Hepatocyte (in vitro differentiated cells): Measurements from ENCODE around the gene WNT6. TPM values are rescaled to one million over a fixed set of nuclear protein-coding genes. Genes with fewer than 3 reads are reported as not detected.

Source experiments
- DNase-seq: peaks from one replicate; pipeline ENCODE4 v3.0.0-alpha.2; 2016; ENCODE audit warnings: low spot score
- H2AFZ ChIP-seq: fragments of 200-600 bp; sonication (generic); 2 replicates; pipeline ENCODE4 v1.6.0; 2016; ENCODE audit warnings: antibody characterized with exemption, mild to moderate bottlenecking
- H3K27ac ChIP-seq: fragments of 200-600 bp; sonication (generic); 2 replicates; pipeline ENCODE4 v1.5.1; 2016; ENCODE audit warnings: mild to moderate bottlenecking
- H3K27me3 ChIP-seq: fragments of 200-600 bp; sonication (generic); 2 replicates; pipeline ENCODE4 v1.6.1; 2016
- H3K36me3 ChIP-seq: fragments of 200-600 bp; sonication (generic); replicated peaks from 2 replicates; pipeline ENCODE4 v1.5.1; 2016; ENCODE audit warnings: low read depth; ENCODE audit not compliant: insufficient read depth
- H3K4me1 ChIP-seq: fragments of 200-600 bp; sonication (generic); 2 replicates; pipeline ENCODE4 v1.5.1; 2016; ENCODE audit warnings: mild to moderate bottlenecking, moderate library complexity; ENCODE audit not compliant: insufficient read depth
- H3K4me2 ChIP-seq: fragments of 200-600 bp; sonication (generic); 2 replicates; pipeline ENCODE4 v1.6.0; 2016
- H3K4me3 ChIP-seq: fragments of 200-600 bp; sonication (generic); 2 replicates; pipeline ENCODE4 v1.5.1; 2016; ENCODE audit warnings: mild to moderate bottlenecking
- H3K79me2 ChIP-seq: fragments of 200-600 bp; sonication (generic); 2 replicates; pipeline ENCODE4 v1.6.0; 2017; ENCODE audit warnings: mild to moderate bottlenecking
- H3K9me2 ChIP-seq: fragments of 200-600 bp; sonication (generic); replicated peaks from 2 replicates; pipeline ENCODE4 v1.6.0; 2017; ENCODE audit warnings: mild to moderate bottlenecking; ENCODE audit not compliant: insufficient read depth
- H3K9me3 ChIP-seq: fragments of 200-600 bp; sonication (generic); 2 replicates; pipeline ENCODE4 v1.5.1; 2016; ENCODE audit warnings: low read depth, mild to moderate bottlenecking
- H4K20me1 ChIP-seq: fragments of 200-600 bp; sonication (generic); 2 replicates; pipeline ENCODE4 v1.6.0; 2016; ENCODE audit warnings: mild to moderate bottlenecking; ENCODE audit not compliant: insufficient read depth, poor library complexity, severe bottlenecking
- EZH2 ChIP-seq: fragments of 200-600 bp; sonication (generic); IDR thresholded peaks from 2 replicates; pipeline ENCODE4 v1.6.1; 2016; ENCODE audit warnings: antibody characterized with exemption, mild to moderate bottlenecking, borderline replicate concordance
- EZH2phosphoT487 ChIP-seq: fragments of 200-600 bp; sonication (generic); IDR thresholded peaks from one replicate; pipeline ENCODE4 v1.6.1; 2018; ENCODE audit warnings: antibody characterized with exemption, mild to moderate bottlenecking, low read depth, moderate library complexity; ENCODE audit not compliant: unreplicated experiment, severe bottlenecking
- WGBS: methylation state at CpG from one replicate; pipeline ENCODE4 v1.1.6; 2016; ENCODE audit warnings: low lambda C conversion rate; ENCODE audit errors: missing lambda C conversion rate; 5-methylcytosine and 5-hydroxymethylcytosine counted together
- polyA plus RNA-seq: library from polyadenylated mRNA; unstranded; fragments of >200 nt; fragmentation: Nextera tagmentation; extraction: Ambion mirVana; gene quantifications from 2 replicates; pipeline ENCODE4 v1.2.1, GENCODE V29; 2016
- total RNA-seq: library from RNA; depleted of rRNA; stranded (reverse); fragments of >200 nt; gene quantifications from 2 replicates; pipeline ENCODE4 v1.2.3, GENCODE V29; 2014
- TF ChIP-seq, protein P1 (sequence below): fragments of 200-600 bp; sonication (generic); IDR thresholded peaks from 2 replicates; pipeline ENCODE4 v1.5.1; 2016; ENCODE audit warnings: antibody characterized with exemption, mild to moderate bottlenecking; ENCODE audit not compliant: poor library complexity

Gene WNT6
- total and polyA plus RNA-seq, 2 experiments from 2014 or later, result 7.1 to 22.8 TPM

GRCh38 chr2:218899147-218899546 lies 39.5 kb downstream of the WNT6 start:
- no peak overlapping the region for H2AFZ ChIP-seq

GRCh38 chr2:218902427-218902826 lies 42.8 kb downstream of the WNT6 start:
- Histone ChIP-seq H3K9me2 (no peaks in the 10 kb centered on the region), H2AFZ (no peak overlapping the region), H3K4me1 (peaks cover 7% of the 10 kb centered on the region), H3K4me2 (no peak overlapping the region), H3K27ac (no peak overlapping the region), H3K36me3 (no peaks in the 10 kb centered on the region), H3K9me3 (no peaks in the 10 kb centered on the region), H3K4me3 (no peak overlapping the region), H4K20me1 (no peaks in the 10 kb centered on the region), H3K27me3 (peaks cover 74% of the 10 kb centered on the region), H3K79me2 (no peaks in the 10 kb centered on the region)
- WGBS, result 80% methylated on average over 4 of the region's 4 CpGs
- DNase-seq, result no peak
- TF ChIP-seq EZH2, result no peak
- TF ChIP-seq, protein P1, sequence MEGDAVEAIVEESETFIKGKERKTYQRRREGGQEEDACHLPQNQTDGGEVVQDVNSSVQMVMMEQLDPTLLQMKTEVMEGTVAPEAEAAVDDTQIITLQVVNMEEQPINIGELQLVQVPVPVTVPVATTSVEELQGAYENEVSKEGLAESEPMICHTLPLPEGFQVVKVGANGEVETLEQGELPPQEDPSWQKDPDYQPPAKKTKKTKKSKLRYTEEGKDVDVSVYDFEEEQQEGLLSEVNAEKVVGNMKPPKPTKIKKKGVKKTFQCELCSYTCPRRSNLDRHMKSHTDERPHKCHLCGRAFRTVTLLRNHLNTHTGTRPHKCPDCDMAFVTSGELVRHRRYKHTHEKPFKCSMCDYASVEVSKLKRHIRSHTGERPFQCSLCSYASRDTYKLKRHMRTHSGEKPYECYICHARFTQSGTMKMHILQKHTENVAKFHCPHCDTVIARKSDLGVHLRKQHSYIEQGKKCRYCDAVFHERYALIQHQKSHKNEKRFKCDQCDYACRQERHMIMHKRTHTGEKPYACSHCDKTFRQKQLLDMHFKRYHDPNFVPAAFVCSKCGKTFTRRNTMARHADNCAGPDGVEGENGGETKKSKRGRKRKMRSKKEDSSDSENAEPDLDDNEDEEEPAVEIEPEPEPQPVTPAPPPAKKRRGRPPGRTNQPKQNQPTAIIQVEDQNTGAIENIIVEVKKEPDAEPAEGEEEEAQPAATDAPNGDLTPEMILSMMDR, result no peak
- no peak for TF ChIP-seq EZH2phosphoT487

More at GRCh38 chr2:218899147-218899546, 39.5 kb downstream of the WNT6 start:
- H3K36me3 ChIP-seq, result no peaks in the 10 kb centered on the region
- H3K79me2 ChIP-seq, result no peaks in the 10 kb centered on the region
- peaks cover 87% of the 10 kb centered on the region for H3K27me3 ChIP-seq
- WGBS, result 54% methylated on average over 12 of the region's 12 CpGs
- H3K27ac ChIP-seq, result no peak overlapping the region
- no peak overlapping the region for H3K4me3 ChIP-seq
- no peak overlapping the region for H3K4me2 ChIP-seq
- H3K9me2 ChIP-seq, result no peaks in the 10 kb centered on the region
- DNase-seq, result no peak
- TF ChIP-seq EZH2 (no peak), EZH2phosphoT487 (no peak)
- TF ChIP-seq, protein P1, result no peak
- peaks cover 37% of the 10 kb centered on the region for H3K4me1 ChIP-seq
- no peaks in the 10 kb centered on the region for H4K20me1 ChIP-seq
- no peaks in the 10 kb centered on the region for H3K9me3 ChIP-seq

- Histone ChIP-seq H4K20me1 (no peaks in the 10 kb centered on the region), H3K27me3 (peaks cover 58% of the 10 kb centered on the region)
Measured at GRCh38 chr2:218904176-218904575, 44.6 kb downstream of the WNT6 start.

More at GRCh38 chr2:218904176-218904575, 44.6 kb downstream of the WNT6 start:
- Histone ChIP-seq H3K4me3 (no peak overlapping the region), H3K4me2 (no peak overlapping the region), H3K4me1 (peaks cover 3% of the 10 kb centered on the region), H3K36me3 (no peaks in the 10 kb centered on the region), H3K79me2 (no peaks in the 10 kb centered on the region), H3K9me3 (no peaks in the 10 kb centered on the region), H2AFZ (no peak overlapping the region), H3K27ac (no peak overlapping the region), H3K9me2 (no peaks in the 10 kb centered on the region)
- no peak for DNase-seq
- TF ChIP-seq, protein P1, result no peak
- TF ChIP-seq EZH2 (no peak), EZH2phosphoT487 (no peak)
- WGBS, result 39% methylated on average over 2 of the region's 2 CpGs
